OCI-M2 (cell line): ENCODE results near the gene RELCH.

Source experiments
- DNase-seq: peaks from one replicate; lab custom pipeline; 2025; ENCODE audit not compliant: unreplicated experiment; lab: John Stamatoyannopoulos, UW

The RELCH gene

DNA sequence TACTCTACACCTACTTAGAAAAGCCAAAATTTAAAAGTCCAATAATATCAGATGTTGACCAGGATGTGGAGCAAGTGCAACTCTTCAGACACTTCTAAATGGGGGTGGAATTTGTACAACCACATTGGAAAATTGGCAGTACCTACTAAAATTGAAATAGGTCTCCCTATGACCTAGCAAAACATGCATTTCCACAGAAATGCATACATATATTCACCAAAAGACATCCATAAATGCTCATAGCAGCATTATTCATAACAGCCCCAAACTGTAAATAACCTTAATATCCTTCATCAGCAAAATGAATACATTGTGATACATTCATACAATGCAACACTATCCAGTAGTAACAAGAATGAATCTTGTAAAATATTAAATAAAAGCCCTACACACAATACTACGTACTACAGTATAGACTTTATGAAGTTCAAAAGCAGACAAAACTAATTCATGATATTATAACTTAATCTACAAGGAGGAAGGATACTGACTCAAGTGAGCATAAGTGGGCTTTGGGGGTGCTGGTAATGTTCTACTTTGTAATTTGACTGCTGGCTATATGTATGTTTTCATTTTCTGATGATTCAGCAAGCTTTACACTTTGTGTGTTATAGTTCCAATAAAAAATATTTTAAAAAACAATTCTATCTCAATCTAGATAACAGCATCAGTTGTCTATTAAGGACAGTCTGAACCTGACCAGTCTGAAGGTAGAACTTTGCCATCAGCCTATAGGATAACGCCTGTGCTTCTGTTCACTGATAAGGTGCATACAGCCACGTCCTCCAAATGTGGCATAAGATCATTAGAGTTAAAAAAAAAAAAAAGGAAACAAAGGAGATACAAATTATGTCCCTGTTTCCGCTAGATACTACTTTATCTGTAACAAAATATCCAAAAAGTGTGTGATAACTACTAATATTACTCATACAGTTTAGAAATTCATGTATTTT is 131.4 kb downstream of the RELCH start:
- no peak for DNase-seq

DNA sequence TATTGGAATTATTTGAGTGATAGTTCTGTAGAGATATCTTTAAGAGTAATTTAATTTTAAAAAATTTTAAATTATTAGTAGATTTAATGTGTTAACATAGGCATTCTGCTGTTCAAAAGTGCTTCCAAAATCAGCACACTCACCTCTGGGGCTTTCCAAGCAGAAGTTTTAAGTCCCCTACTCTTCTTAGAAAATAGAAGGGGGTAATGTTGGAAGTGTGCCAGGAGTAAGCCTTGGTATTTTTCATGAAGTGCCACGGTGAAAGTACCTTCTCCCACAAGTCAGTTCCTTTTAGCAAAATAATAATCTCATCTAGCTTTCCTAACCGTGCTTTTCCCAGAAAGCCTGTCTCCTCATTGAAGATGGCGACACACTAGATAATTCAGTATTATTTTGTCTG is 134.1 kb downstream of the RELCH start:
- no peak for DNase-seq

DNA sequence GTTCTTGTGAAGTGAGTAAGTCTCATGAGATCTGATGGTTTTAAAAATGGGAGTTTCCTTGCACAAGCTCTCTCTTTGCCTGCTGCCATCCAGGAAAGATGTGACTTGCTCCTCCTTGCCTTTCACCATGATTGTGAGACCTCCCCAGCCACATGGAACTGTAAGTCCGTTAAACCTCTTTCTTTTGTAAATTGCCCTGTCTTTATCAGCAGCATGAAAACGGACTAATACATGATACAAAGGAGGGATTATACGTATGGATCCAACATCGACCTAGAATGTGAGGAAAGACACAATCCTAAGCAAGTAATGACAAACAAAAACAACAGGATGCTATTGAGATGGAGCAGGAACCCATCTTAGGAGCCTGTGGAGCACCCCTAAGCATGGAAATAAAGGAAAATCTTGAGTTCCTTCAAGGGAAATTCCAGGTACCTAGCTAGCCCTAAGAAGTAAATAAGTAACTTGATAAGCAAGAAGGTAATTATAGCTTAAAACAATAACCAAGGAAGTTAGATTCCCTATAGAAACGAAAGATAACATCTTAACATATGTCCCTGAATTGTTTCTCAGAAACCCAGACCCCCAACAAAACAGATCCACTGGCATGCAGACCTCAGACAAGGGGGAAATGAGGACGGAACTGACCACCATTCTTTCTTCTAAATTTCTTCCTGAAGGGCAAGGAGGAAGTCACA is 136.6 kb downstream of the RELCH start:
- DNase-seq: no peak

DNA sequence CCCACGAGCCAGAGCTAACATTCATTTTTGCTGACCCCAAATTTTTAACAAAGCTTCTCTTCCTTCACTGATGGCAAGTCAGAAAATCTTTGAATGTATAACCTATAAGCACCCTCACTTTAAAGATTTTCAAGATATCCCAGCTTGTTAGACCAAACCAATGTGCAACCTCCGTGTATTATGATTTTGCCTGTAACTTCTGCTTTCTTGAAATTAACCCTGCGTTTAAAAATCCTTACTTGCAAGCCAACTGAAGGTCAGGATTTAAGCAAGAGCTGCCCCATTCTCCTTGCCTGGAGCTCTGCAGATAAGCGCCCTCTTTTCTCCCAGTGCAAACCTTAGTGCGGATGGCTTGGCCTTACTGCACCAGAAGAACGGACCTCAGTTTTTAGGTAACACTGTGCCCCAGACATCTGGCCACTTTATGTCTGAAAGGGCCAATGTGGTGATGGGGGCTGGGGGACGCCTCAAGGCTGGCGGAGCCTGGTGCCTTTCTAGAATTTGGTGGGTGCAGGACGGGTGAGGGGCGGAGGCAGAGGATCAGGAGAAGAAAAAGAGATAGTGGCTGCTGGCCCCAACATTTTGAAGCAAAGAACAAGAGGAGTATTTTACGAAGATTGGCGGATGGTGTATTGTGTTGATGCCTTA is 137.2 kb downstream of the RELCH start:
- no peak for DNase-seq

DNA sequence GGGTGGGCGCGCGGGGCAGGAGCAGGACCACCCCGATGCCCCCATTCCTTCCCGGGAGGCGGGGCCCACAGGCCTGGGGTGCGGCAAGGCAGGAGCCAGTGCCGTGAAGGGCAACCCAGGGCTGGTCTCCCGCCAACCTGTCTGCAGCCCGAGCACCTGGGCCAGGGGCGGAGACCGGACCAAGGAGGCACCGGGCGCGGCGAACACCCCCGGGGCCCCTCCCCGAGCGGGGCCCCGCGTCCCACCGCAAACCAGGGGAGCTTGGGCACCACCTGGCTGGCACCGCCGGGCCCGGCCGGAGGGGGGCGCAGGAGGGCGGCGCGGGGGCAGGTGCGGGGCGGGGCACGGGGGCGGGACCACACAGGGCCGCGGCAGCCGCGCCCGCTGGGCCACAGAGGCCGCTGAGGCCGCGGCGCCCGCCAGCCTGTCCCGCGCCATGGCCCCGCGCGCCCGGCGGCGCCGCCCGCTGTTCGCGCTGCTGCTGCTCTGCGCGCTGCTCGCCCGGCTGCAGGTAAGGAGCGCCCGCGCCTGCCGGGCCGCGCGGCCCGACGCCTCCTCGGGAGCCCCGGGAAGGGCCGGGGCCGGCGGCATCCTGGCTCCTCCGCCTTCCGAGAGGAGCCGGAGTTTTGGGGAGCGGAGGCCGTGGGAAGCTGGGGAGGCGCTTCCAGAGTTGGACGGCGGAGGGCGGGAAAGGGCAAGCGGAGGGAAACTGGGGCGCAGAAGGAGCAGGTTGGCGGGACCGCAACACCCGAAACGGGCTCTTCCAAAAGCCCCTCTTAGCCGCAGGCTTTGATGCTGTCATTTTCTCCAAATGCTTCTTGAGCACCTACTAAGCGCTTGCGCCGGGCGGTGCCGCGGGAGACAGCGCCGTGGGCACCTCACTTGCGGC is 138.1 kb downstream of the RELCH start, which contains the start of gene TNFRSF11A:
TSS of gene TNFRSF11A (plus strand) at position 394 of the 889 bp plus-strand sequence. CDS start at position 437, 43 bp downstream.
- DNase-seq: no peak

DNA sequence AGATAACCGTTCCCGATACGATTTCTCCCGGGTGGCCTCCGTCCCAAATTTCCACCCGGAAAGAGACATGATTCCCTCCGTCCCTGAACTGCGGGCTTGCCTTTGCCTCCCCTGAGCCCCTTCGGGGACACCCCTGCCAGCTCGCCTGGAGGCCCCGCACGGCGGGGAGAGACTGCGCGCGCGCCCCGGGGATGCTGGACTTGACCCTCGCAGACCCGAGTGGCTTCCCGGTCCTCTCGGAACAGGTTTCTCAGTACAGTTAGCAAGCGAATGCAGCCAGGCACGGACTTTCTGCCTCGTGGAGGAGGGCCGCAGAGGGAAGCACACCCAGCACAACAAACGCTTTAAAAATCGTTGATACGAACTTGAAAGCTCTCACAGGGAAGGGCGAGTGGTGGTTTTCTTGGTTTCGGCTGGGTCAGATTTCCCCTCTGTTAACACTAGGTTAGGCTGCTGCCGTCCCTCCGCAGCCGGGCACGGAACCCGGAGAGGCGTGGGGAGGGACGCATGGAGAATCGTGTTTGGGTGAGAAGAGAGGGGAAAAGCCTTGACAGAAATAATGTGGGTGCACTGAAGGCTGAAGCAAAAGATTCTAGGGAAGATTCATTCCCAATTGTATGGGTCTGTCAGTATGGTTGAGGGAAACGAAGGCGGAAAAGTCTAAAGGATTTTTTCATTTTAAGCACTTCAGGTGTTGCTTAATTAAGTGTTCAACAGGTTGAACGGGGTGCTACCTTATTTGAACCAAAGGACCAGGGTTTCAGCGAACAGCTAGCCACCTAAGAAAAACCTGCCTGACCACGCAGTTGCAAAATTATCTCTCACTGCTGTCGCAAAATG is 139.0 kb downstream of the RELCH start:
- no peak for DNase-seq

DNA sequence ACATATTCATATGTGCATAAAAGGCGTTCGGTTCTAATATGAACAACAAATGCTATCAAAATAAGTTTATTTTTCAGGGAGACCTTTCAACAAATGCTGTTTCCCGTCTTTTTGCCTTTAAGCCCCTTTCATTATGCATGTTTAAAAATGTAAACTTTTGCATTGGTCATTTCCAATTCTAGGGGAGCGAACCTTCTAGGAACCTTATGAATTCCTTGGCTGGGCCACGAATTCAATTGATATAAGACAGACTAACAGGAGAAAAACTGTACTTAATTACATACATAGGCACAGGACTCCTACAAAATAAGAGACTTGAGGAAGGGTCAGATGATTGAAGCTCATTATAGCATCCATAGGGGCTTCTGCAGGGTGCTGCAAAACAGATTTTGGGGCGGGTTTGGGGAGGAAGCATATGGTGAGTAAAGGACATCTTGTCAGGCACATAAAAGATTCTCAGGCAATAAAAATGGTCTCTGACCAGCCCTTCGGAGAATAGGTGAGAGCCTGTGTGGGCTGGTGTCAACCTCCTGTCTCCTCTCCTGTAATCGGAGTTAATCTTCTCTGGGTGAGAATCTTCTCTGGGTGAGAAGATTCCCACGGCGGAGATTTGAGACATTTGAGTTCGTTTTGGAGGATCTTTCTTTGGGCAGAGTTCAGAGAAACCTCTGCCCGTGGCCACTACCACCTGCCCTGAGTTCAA is 139.7 kb downstream of the RELCH start:
- DNase-seq: no peak

DNA sequence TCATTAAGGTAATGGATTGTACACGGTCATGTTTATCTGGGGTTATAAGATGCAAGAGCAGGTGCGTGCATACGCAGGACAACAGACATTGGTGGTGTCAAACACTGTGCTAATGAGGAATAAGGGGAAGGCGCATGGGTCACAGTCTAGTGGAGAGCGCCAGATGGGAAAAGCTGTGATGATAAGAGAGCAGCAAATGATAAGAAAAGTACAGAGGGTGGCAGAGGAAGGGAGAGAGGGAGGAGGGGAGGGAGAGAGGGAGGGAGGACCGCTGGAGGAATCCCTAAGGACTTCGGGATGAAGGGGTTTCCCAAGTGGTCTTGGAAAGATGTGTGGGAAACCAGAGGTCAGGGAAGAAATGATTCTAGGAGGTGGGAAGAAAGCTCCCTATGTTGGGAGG is 140.9 kb downstream of the RELCH start:
- DNase-seq: no peak

DNA sequence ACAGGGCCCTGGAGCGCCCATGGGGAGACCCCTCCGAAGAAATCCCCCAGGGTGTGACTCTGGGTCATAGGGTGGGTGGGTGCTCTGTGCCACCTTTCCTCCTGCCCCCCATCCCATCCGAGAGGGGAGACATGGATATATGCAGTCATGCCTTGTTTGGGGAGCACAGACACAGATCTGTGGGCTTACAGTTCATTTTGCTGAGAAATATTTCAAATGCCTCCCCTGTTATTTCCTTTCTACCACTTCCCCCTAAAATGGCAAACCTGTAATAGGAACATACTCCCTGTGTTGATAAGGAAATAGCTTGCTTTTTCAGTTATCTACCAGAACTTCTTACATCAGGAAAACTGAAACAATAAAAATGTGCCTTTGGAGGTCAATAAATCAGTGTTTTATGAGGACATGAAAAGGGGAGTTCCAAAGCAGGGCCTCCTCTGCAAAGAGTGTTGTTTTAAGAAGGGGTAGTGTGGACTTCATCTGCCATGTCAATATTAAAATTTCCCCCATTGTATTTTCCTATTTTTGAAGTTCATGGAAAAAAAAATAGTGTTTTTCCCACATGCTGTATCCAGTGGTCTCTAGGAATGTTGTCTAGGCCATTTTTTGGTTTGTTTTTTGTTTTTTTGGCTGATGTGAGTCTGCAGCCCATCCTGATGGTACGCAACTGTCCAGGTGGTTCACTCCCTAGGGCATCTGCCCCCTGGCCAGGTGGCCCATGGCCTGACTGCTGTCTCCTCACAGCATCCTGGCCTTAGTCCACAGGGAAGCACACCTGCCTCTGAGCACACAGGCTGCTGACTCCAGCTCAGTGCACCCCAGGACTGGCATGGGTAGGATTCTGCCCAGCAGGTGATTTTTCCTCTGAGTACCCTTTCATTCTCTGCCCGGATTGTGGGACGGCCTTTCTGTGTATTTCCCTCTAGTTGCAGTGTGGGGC is 141.8 kb downstream of the RELCH start:
- DNase-seq: no peak

DNA sequence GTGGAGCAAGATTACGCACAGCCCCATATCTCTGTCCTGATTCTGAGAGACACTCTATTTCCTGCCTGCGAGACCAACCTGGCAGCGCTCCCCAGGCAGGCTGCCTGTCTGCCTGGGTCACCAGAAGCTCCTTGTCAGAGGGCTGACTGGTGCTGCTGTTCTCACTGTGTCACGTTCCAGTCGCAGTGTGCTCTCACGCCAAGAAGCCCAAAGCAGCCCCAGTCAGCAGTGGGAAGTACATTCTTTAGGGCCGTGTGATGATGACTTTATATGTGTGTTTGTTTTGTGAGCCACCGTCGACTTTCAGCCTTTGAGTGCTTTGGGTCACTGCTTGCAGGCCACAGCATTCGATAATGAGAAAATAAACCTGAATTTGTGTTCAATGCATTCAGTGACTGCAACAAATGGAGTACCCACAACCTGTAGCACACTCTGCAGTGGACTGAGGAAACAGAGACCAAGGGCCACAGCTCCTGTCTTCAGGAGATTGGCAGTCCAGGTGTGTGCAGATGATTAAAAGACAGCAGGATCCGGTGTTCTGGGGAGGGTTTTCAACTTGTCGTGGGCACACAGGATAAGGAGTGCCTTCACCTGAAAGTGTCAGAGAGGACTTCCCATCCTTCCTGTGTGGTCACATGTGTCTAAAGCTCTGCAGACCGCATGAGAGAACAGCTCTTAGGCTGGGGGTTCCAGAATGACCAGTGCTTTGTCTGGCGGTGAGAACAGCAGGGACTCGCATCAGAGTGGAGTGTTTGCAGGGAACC is 142.8 kb downstream of the RELCH start:
- DNase-seq: no peak

DNA sequence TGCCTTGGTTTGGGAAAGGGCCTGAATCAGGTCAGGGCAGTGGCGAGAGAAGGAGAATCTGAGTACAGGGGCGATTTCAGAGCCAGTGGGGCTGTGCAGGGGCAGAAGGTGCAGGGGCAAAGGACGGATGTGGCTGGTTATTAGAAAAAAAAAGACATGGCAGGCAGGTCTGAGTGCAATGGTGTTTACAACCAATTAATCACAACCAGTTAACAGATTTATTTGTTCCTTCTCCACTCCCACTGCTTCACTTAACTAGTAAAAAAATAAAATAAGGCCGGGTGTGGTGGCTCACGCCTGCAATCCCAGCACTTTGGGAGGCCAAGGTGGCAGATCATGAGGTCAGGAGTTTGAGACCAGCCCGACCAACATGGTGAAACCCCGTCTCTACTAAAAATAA is 143.6 kb downstream of the RELCH start:
- DNase-seq: no peak

DNA sequence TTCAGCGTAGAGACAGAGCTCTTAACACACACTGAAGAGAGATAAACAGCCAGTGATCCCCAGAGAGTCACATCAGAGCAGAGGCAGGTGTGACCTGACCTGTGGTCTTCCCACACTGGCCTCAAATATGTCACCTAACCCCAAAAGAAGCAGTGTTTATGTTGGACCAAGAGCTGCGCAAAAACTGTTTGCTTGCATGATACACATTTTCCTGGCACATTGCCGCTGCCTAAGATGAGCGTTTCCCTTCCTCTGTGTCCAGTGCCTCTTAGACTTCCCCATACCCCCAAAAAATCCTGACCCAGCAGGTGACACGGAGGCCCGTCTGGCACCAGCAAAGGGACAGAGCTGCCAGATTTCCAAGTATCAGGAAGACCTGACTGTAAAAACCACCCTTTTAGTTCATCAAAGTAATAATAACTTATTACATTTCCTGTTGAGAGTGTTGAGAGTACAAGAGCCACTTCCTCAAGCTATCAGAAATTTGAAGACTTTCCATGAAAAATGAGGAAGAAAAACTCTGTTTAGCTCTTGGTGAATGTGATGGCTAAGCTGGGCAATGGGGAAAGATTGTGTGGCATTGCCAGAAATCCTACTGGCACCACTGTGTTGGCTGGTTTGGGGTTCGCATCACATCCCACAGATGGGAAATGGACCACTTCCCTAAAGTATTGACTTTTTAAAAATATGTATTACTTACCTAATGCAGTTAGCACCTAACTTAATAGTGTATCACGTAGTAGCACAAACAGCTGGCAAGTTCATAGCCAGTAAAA is 144.7 kb downstream of the RELCH start:
- DNase-seq: no peak

DNA sequence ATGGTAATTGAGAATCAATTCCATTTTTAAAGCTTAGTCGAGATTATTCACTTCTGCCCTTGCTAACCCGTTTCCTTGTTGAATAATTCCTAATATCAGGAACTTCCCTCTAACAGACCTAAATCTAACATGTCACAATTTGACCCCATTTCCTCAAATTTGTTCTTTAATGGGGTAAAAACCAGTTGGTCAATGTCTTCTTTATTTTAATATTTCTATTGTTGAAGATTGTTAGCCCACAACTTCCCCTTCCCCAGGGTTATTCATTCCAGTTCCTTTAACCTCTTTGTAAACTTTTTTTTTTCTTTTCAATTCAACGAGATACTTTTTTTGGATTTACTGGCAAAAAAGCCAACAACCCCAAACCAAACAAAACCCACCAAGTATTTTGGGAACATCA is 145.4 kb downstream of the RELCH start:
- DNase-seq: no peak

DNA sequence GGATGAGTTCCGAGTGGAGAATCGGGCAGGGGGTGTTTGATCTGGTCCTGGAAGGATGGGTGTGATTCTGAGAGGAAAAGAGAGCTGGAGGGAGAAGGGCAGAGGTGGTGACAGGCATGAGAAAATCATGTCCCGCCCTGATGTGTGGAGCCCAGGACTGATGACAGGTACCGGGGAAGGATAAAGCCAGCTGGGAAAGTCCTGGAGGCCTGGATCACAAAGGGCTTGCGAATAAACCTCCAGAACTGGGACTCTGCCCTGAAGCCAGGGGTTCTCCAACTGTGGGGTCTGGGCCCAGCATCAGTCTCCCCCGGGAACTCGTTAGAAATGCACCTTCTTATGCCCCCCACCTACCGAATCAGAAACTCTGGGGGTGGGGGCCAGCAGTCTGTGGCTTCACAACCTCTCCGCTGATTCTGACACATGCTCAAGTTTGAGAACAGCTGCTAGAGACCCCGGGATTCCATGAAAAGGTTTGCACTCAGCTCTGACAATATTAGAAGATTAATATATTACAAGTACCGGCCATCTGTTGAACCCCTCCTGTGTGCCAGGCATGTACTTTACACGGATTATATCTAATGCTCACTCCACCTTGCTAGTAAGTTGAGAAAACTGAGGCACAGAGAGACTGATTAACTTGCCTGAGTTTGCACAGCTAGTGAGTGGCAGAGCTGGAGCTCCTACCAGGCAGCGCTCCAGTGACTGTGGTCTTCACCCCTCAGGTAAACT is 146.1 kb downstream of the RELCH start:
- DNase-seq: no peak

DNA sequence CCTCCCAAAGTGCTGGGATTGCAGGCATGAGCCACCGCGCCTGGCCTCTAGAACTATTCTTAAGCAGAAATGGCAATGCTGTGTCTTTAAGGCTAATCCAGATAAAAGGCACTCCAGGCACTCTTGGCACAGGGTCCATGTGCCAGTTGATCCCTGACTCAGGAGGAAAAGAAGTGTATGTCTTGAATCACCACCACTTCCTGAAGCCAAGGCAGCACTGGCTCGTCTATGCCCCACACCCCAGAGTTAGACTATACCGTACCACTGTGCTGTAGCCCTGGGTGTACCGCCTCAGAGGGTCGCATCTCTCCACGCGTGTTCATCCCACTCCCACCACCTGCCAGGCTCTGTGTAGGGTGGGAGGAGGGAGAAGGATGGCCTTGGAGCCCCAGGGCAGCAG is 147.1 kb downstream of the RELCH start:
- no peak for DNase-seq

DNA sequence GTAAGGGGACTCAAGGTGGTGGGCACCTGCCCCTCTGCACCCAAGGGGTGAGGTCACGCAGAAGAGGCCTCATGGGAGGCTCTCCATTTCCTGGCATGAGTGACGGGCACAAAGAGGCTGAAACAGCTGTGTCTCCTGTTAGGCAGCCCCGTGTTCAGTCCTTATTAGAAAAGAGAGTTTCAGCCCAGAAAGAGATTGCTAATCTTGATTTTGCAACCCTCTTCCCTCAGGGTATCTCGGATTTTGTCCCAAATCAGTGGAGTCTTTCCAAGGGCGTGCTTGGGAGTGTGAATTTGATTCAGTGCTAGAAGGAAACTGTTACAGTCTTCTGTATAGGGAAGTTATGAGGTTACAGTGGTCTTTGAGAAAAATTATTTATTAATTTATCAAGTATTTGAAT is 148.4 kb downstream of the RELCH start:
- no peak for DNase-seq
